Gastrocnemius medialis (tissue), 4 donors: ENCODE results near the gene KIAA0930. TPM values are rescaled to one million over a fixed set of nuclear protein-coding genes. Genes with fewer than 3 reads are reported as not detected.

Experiments
- ATAC-seq, 2 donors: fragments of 150-250 bp; one replicate each; pipeline ENCODE4 v1.9.1; 2016
- DNase-seq, 2 donors: peaks; one replicate each; pipeline ENCODE4 v3.0.0-alpha.2; 2019
- H3K27ac ChIP-seq, 4 donors: fragments of 200-600 bp; sonication (generic); 1 replicate in 1 of 4; 2 replicates in 3 of 4; pipeline ENCODE4 v1.5.1; 2016 to 2018; ENCODE audit warnings: mild to moderate bottlenecking in 2 of 4, moderate library complexity in 1 of 4
- H3K27me3 ChIP-seq, 3 donors: fragments of 200-600 bp; sonication (generic) in 2 of 3; 1 replicate in 1 of 3; 2 replicates in 2 of 3; pipeline versions ENCODE4 v1.5.1 to v1.6.0; 2016 to 2019; ENCODE audit warnings: mild to moderate bottlenecking in 1 of 3, moderate library complexity in 1 of 3
- H3K36me3 ChIP-seq, 2 donors: fragments of 200-600 bp; sonication (generic) in 1 of 2; one replicate each; pipeline ENCODE4 v1.5.1; 2017 to 2018
- H3K4me1 ChIP-seq, 2 donors: fragments of 200-600 bp; sonication (generic) in 1 of 2; one replicate each; pipeline ENCODE4 v1.5.1; 2016 to 2017; ENCODE audit warnings: mild to moderate bottlenecking in 2 of 2
- H3K4me3 ChIP-seq, 4 donors: fragments of 200-600 bp; sonication (generic) in 3 of 4; 1 replicate in 1 of 4; 2 replicates in 3 of 4; pipeline ENCODE4 v1.5.1; 2016 to 2019; ENCODE audit warnings: mild to moderate bottlenecking in 2 of 4
- H3K9me3 ChIP-seq, 3 donors: fragments of 200-600 bp; sonication (generic) in 2 of 3; 1 replicate in 1 of 3; 2 replicates in 2 of 3; pipeline ENCODE4 v1.5.1; 2016 to 2019
- CTCF ChIP-seq, 5 experiments: fragments of 450-650 bp in 3 of 5; fragments of 200-600 bp in 2 of 5; sonication (generic) in 2 of 5; IDR thresholded peaks in 4 of 5; conservative IDR thresholded peaks in 1 of 5; 1 replicate in 4 of 5; 2 replicates in 1 of 5; pipeline ENCODE4 v1.5.1; 2016 to 2019; ENCODE audit warnings: antibody characterized with exemption in 5 of 5, mild to moderate bottlenecking in 3 of 5, moderate library complexity in 3 of 5
- POLR2A ChIP-seq, 2 donors: fragments of 450-650 bp; IDR thresholded peaks; one replicate each; pipeline ENCODE4 v1.6.1; 2017; ENCODE audit warnings: antibody characterized with exemption in 2 of 2, mild to moderate bottlenecking in 2 of 2, moderate library complexity in 2 of 2
- in situ Hi-C, 4 donors: fragments of 200-750 bp; cut with MboI; loops; one replicate each; pipeline versions ENCODE4 v1.15.0 to v1.8.0; 2017; ENCODE audit warnings: low sequenced_read_pairs in 4 of 4
- intact Hi-C: fragments of 100-400 bp; cut with DNase I; formaldehyde crosslinking; loops from one replicate; pipeline ENCODE4 v1.15.1; 2023; ENCODE audit warnings: low total_unique reads
- total RNA-seq, 4 donors: library from RNA; depleted of rRNA; stranded (reverse); fragments of >200 nt; gene quantifications; one replicate each; pipeline versions ENCODE4 v1.1.0 to v1.2.3, GENCODE V29; 2016

Gene KIAA0930
- total RNA-seq, 4 donors from 2014 or later = 45.1 to 99.9 (median 53.7) TPM

GRCh38 chr22:45212992-45213751 is 27.5 kb downstream of the KIAA0930 start:
- Histone ChIP-seq H3K27me3 (no peaks in the 10 kb centered on the region), H3K4me3 (peak overlapping the region; percentile 55 to 66 (median 56)), H3K9me3 (no peaks in the 10 kb centered on the region), H3K27ac (peak overlapping the region; percentile 15 to 67 (median 66)), H3K36me3 (no peaks in the 10 kb centered on the region), H3K4me1 (peaks cover 13 to 17% of the 10 kb centered on the region in 2 donors)
- intact Hi-C loops (no loop called here), in situ Hi-C loops (no loop called here)
- no peak for TF ChIP-seq CTCF (IDR thresholded peaks at IDR 0.05 in 4 of 5, conservative IDR thresholded peaks at IDR 0.05 in 1 of 5)
- no peak for TF ChIP-seq POLR2A (IDR thresholded peaks at IDR 0.05)
- DNase-seq (no peak), ATAC-seq (peak in 1 of 2 donors; percentile 30)

- Histone ChIP-seq H3K9me3 (no peaks in the 10 kb centered on the region), H3K4me1 (peaks cover 13 to 17% of the 10 kb centered on the region in 2 donors), H3K36me3 (peaks cover 0 to 5% of the 10 kb centered on the region in 2 donors), H3K4me3 (peak overlapping the region; percentile 55 to 66 (median 56)), H3K27me3 (no peaks in the 10 kb centered on the region), H3K27ac (peak overlapping the region; percentile 15 to 67 (median 66))
- intact Hi-C loops = no loop called here
- DNase-seq = peak; percentile 43 to 80
- peak in 2 of 5 experiments; percentile 25 to 36 for TF ChIP-seq CTCF (IDR thresholded peaks at IDR 0.05 in 4 of 5, conservative IDR thresholded peaks at IDR 0.05 in 1 of 5)
- TF ChIP-seq POLR2A (IDR thresholded peaks at IDR 0.05) = peak in 1 of 2 donors; percentile 38
- in situ Hi-C loops = no loop called here
- peak; percentile 77 to 84 for ATAC-seq
These were observed 28.4 kb downstream of the KIAA0930 start for GRCh38 chr22:45212306-45212709.

- no peak for TF ChIP-seq CTCF (IDR thresholded peaks at IDR 0.05 in 4 of 5, conservative IDR thresholded peaks at IDR 0.05 in 1 of 5)
- Histone ChIP-seq H3K4me3 (peak overlapping the region; percentile 55 to 66 (median 56)), H3K4me1 (peaks cover 13 to 17% of the 10 kb centered on the region in 2 donors), H3K27me3 (no peaks in the 10 kb centered on the region), H3K9me3 (no peaks in the 10 kb centered on the region), H3K27ac (peak overlapping the region; percentile 15 to 67 (median 66)), H3K36me3 (peaks cover 0 to 5% of the 10 kb centered on the region in 2 donors)
- in situ Hi-C loops (no loop called here), intact Hi-C loops (no loop called here)
- ATAC-seq (peak in 1 of 2 donors; percentile 34), DNase-seq (no peak)
These were observed 28.8 kb downstream of the KIAA0930 start for GRCh38 chr22:45211848-45212247.

- H3K4me3 ChIP-seq = peak overlapping the region; percentile 55 to 66 (median 56)
- TF ChIP-seq CTCF (IDR thresholded peaks at IDR 0.05 in 4 of 5, conservative IDR thresholded peaks at IDR 0.05 in 1 of 5) (no peak), POLR2A (IDR thresholded peaks at IDR 0.05) (no peak)
- no peaks in the 10 kb centered on the region for H3K9me3 ChIP-seq
- intact Hi-C loops (no loop called here), in situ Hi-C loops (no loop called here)
- ATAC-seq = no peak
- H3K27ac ChIP-seq = peak overlapping the region in 3 of 4 donors; percentile 65 to 67 (median 66)
- DNase-seq = no peak
- H3K27me3 ChIP-seq = no peaks in the 10 kb centered on the region
- H3K36me3 ChIP-seq = peaks cover 0 to 5% of the 10 kb centered on the region in 2 donors
- peaks cover 13 to 17% of the 10 kb centered on the region in 2 donors for H3K4me1 ChIP-seq
These were observed 29.3 kb downstream of the KIAA0930 start for GRCh38 chr22:45211435-45211834.
